ENCODE data around the gene EPB41L4B. TPM values are rescaled to one million over a fixed set of nuclear protein-coding genes. Genes with fewer than 3 reads are reported as not detected.
A peak's percentile ranks its signal among the peaks of the same experiment; 100 is the strongest.

EPB41L4B gene
- total RNA-seq, 1 donor from 2014 or later: 9.9 TPM

GRCh38 chr9:109278216-109278615 lies 42.6 kb downstream of the EPB41L4B start:
- no peak for ATAC-seq (ENCODE audit: poor library complexity)
- DNase-seq: no peak

GRCh38 chr9:109277451-109277850 lies 43.4 kb downstream of the EPB41L4B start:
- peak; percentile 48 for DNase-seq

More at GRCh38 chr9:109278216-109278615, 42.6 kb downstream of the EPB41L4B start:
- intact Hi-C loops (cut with DNase I): no loop called here

DNA sequence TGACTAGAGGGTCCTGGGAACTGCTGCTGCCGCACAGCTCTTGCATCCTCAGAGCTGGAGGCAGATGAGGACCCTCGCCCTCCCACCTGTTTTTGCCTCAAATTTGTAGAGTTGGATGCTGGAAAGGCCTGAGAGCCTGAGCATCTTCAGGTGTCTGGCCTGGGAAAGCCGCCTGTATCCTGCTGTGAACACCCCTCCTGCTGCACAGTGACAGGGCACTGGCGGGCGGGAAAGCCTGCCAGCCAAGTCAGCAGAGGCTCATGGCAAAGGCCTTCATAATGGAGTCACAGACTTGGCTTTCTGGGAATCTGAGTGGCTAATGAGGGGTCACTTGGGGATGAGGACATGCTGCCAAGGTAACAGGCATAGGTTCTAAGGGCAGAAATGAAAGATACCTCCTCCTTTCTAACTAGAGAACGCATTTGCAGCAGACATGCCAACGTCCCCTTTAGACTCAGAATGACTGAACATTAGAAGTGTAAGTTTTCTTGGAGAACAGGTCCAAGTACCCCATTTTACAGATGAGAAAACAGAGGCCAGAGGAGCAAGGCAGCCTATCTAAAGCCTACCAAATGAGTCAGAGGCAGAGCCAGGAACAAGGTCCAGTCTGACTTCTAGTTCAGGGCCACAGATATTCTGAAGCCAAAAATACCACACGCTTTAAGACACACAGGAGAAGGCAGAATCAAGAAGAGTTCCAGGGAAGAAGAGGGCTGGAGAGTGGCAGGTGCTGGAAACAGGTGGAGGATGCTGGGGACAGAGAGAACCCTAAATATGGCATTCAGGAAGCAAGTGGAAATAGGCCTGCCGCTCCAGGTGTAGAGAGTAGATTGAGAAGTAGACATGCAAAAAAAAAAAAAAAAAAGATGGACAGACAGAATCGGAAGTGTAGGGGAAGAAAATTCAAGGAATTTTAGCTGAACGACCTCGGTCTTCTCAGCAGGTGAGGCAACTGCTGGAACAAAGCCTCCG lies 44.1 kb downstream of the EPB41L4B start:
- no peak for ATAC-seq (ENCODE audit: poor library complexity)
- intact Hi-C loops (cut with DNase I): no loop called here

More at GRCh38 chr9:109277451-109277850, 43.4 kb downstream of the EPB41L4B start:
- intact Hi-C loops (cut with DNase I): no loop called here
- ATAC-seq (ENCODE audit: poor library complexity): peak; percentile 59

GRCh38 chr9:109274884-109275730 lies 45.8 kb downstream of the EPB41L4B start:
- DNase-seq (no peak), ATAC-seq (ENCODE audit: poor library complexity) (peak; percentile 63)
- intact Hi-C loops (cut with DNase I): no loop called here

More for the DNA sequence above, 44.1 kb downstream of the EPB41L4B start:
- no peak for DNase-seq

- intact Hi-C loops (cut with DNase I): no loop called here
- ATAC-seq (ENCODE audit: poor library complexity) (peak; percentile 40), DNase-seq (no peak)
Observed at GRCh38 chr9:109273869-109274268, 47.0 kb downstream of the EPB41L4B start.

DNA sequence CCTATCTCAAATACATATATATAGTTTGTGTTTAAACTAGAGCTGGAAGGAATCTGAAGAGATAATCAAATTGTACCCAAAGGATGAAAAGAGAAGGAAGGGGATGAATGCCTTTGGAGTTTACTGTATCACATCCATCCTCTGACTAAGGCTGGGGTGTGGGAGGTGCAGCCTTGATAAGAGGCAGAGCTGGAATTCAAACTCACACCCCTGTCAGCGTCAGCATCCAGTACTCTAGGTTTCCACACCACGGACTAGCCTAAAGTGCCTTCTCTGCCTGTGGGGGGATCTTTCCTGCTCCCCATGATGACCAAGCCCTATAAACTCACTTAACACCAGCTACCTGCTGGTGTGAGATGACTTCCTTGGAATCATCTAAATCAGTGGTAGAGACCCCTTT lies 48.1 kb downstream of the EPB41L4B start:
- intact Hi-C loops (cut with DNase I): no loop called here
- DNase-seq: no peak
- no peak for ATAC-seq (ENCODE audit: poor library complexity)

DNA sequence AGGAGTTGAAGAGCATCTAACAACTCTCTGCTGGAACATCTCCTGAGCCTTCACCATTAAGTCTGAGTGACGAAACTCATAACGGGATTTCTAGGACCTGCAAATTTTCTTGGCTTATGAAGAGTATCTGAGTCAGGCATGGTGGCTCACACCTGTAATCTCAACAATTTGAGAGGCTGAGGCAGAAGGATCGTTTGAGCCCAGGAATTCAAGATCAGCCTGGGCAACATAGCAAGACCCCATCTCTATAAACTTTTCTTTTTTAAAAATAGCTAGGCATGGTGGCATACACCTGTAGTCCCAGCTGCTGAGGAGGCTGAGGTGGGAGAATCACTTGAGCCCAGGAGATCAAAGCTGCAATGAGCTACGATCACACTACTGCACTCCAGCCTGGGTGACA lies 48.8 kb downstream of the EPB41L4B start:
- intact Hi-C loops (cut with DNase I): no loop called here
- DNase-seq: no peak
- ATAC-seq (ENCODE audit: poor library complexity): no peak

DNA sequence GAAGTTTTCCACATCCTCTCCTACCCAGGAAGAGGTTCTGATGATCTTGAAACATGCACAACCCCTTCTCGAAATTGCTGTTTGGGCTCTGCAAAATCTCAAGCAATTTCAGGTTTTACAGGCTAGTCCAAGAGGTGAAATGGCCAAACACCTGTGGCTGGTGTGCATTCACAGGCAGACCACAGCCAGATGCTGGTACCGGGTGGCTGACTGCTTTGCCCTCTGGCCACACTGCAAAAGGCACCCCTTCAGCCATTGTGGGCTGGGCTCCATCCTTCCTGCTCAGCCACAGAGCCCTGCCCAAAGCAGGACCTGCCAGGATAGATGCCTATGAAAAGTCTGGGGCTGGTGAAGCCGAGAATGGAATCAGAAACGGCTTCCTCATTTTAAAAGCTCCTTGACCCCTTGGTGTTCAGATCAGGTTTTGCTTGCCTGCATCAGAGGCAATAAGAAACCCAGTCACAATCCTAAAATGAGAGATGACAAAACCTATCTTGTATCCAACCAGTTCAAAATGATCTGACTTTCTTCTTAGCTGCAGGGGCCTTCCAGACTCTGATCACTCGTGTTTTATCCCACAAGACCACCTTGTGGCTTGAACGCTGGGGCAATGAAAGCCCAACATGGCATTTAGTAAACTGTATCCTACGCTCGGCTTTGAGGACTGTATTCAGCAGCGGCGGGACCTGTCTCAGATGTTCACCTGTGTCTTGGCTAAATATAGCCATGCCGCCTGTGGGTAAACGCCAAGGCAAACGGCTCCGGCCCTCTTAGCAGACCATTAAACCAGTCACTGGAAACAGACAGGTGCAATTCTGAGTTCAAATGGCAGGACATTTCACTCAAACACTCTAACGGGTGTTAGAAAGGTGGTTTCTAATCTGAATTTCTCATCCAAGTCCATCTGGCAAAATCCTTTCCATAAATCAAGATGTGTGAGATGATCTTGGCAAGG lies 49.6 kb downstream of the EPB41L4B start:
- no peak for DNase-seq
- no peak for ATAC-seq (ENCODE audit: poor library complexity)
- intact Hi-C loops (cut with DNase I): no loop called here

- no peak for ATAC-seq (ENCODE audit: poor library complexity)
- intact Hi-C loops (cut with DNase I): no loop called here
- no peak for DNase-seq
Observed at GRCh38 chr9:109270441-109270840, 50.4 kb downstream of the EPB41L4B start.

GRCh38 chr9:109269839-109270238 lies 51.0 kb downstream of the EPB41L4B start:
- no peak for DNase-seq
- intact Hi-C loops (cut with DNase I): no loop called here
- no peak for ATAC-seq (ENCODE audit: poor library complexity)

GRCh38 chr9:109269081-109269480 lies 51.8 kb downstream of the EPB41L4B start:
- no peak for DNase-seq
- intact Hi-C loops (cut with DNase I): no loop called here
- ATAC-seq (ENCODE audit: poor library complexity): no peak

DNA sequence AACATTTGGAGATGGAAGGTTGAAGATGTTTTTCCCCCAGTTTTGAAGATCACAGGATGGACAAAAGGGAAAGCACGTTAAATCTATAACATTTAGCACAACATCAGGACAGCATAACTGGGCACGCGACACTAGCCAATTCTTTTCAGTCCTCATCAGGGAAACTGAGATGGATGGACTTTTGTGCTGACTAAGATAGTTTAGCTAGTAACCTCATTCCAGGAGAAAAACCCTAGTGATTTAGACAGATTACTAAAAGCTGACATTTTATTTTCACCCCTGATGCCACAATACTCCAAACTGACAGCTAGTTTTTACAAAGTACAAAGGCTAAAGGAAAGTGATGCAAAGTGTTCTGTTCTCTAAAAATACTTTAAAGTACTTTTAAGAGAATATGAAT lies 53.3 kb downstream of the EPB41L4B start:
- ATAC-seq (ENCODE audit: poor library complexity) (no peak), DNase-seq (no peak)
- intact Hi-C loops (cut with DNase I): no loop called here

DNA sequence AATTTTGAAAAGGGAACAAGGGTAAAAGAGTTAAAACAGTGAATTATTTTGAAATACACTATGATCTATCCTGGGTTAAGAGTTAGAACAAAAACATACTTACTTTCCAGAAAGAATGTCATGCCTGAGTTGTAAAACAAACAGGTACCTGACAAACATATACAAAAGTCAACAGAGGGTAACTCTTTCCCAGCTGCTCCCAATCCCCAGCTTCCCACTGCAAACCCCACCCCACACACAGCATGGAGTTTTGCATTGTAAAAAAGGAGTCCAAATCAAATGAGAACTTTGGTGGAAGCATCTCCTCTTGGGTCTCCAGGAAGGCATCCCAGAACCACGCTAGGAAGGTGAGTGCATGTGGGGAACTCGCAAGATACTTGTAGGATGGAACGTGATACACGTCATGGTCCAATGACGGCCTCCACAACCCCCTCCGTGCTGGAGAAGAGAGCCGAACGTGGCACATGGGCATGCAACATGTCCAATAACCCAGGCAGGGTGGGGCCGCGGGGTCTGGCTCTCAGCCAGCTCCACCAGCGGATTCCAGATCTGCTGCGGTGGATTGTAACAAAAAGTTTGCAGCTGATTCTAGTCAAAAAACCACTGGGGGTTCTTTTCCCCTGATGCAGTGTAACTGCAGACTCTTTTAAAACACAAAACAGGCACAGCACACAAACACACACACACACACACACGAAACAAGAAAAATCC lies 55.8 kb downstream of the EPB41L4B start:
- DNase-seq (peak; percentile 51), ATAC-seq (ENCODE audit: poor library complexity) (peak; percentile 67)
- intact Hi-C loops (cut with DNase I): no loop called here

DNA sequence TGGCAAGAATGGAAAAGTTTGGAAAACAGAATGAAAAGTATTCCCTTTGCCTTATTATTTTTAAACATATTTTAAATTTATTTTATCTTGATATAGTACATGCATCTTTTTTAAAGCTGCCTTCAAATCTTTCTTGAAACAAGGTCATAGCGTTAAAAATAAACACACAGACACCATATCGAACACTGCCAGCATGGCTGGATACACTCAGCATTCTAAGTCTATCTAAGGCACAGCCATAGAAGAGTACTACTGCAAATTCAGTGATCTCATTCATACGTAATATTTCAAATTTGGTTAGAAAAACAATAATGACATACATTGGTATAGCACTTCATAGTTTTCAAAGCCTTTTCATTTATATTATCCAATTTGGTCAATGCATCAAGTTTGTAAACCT lies 57.5 kb downstream of the EPB41L4B start:
- peak; percentile 79 for ATAC-seq (ENCODE audit: poor library complexity)
- DNase-seq: no peak
- intact Hi-C loops (cut with DNase I): no loop called here

GRCh38 chr9:109258481-109259302 lies 62.2 kb downstream of the EPB41L4B start:
- intact Hi-C loops (cut with DNase I): no loop called here
- ATAC-seq (ENCODE audit: poor library complexity) (no peak), DNase-seq (no peak)

GRCh38 chr9:109256336-109256735 lies 64.5 kb downstream of the EPB41L4B start:
- intact Hi-C loops (cut with DNase I): no loop called here
- ATAC-seq (ENCODE audit: poor library complexity): no peak
- no peak for DNase-seq

DNA sequence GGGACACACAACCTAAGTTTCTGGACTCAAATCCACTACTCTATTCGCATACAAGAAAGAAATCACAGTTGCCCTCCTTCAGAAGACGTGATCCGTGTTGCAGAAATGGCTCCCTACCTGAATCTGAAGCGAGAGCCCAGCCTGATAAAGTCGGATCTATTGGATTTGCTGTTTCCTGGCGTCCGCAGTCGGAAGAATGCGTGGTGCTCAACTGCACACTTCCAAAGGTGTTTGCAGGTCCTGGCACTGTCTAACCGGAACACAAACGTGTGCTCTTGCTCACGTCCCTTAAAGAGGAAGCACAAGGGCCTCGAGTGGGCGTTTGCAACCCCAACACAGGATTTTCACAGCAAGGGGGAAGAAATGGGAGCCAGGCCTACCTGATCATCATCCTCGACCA lies 65.5 kb downstream of the EPB41L4B start:
- DNase-seq (no peak), ATAC-seq (ENCODE audit: poor library complexity) (no peak)
- intact Hi-C loops (cut with DNase I): no loop called here

Data from Right ventricle myocardium superior (tissue), 1 donor.